Measurements from ENCODE around the gene PEX14.

PEX14 gene

GRCh38 chr1:10596780-10597179 lies 122.0 kb downstream of the PEX14 start:
- peaks cover 3% of the 10 kb centered on the region for H3K36me3 Mint-ChIP-seq (ENCODE audit: low read depth)
- H3K27me3 Mint-ChIP-seq (ENCODE audit: low read depth): no peaks in the 10 kb centered on the region
- peak overlapping the region in 2 of 3 experiments; percentile 39 to 62 for H3K27ac Mint-ChIP-seq
- peaks cover 80% of the 10 kb centered on the region for H3K4me1 Mint-ChIP-seq
- no peak overlapping the region for H3K4me3 Mint-ChIP-seq
- TF ChIP-seq CTCF (IDR thresholded peaks at IDR 0.05; ENCODE audit: unreplicated experiment in 3 of 3): no peak
- H3K9me3 Mint-ChIP-seq: no peaks in the 10 kb centered on the region

- no peak for TF ChIP-seq CTCF (IDR thresholded peaks at IDR 0.05; ENCODE audit: unreplicated experiment in 3 of 3)
- Mint-ChIP-seq H3K4me3 (peak overlapping the region in 1 of 3 experiments; percentile 5), H3K36me3 (ENCODE audit: low read depth) (peaks cover 3% of the 10 kb centered on the region), H3K9me3 (no peaks in the 10 kb centered on the region), H3K27me3 (ENCODE audit: low read depth) (no peaks in the 10 kb centered on the region), H3K27ac (peak overlapping the region; percentile 16 to 73 (median 42)), H3K4me1 (peaks cover 78% of the 10 kb centered on the region)
Measured at GRCh38 chr1:10597492-10598388, 123.0 kb downstream of the PEX14 start.

- Mint-ChIP-seq H3K4me3 (no peak overlapping the region), H3K9me3 (no peaks in the 10 kb centered on the region), H3K27me3 (ENCODE audit: low read depth) (no peaks in the 10 kb centered on the region), H3K36me3 (ENCODE audit: low read depth) (peaks cover 3% of the 10 kb centered on the region), H3K27ac (peak overlapping the region; percentile 16 to 73 (median 42)), H3K4me1 (peaks cover 72% of the 10 kb centered on the region)
- TF ChIP-seq CTCF (IDR thresholded peaks at IDR 0.05; ENCODE audit: unreplicated experiment in 3 of 3): no peak
Measured at GRCh38 chr1:10598389-10598702, 123.6 kb downstream of the PEX14 start.

- H3K4me1 Mint-ChIP-seq: peaks cover 65% of the 10 kb centered on the region
- H3K9me3 Mint-ChIP-seq: no peaks in the 10 kb centered on the region
- peaks cover 9% of the 10 kb centered on the region for H3K36me3 Mint-ChIP-seq (ENCODE audit: low read depth)
- H3K27me3 Mint-ChIP-seq (ENCODE audit: low read depth): no peaks in the 10 kb centered on the region
- TF ChIP-seq CTCF (IDR thresholded peaks at IDR 0.05; ENCODE audit: unreplicated experiment in 3 of 3): no peak
- H3K4me3 Mint-ChIP-seq: no peak overlapping the region
- peak overlapping the region; percentile 16 to 77 (median 64) for H3K27ac Mint-ChIP-seq
Measured at GRCh38 chr1:10599194-10599861, 124.6 kb downstream of the PEX14 start.

GRCh38 chr1:10601342-10602070 lies 126.8 kb downstream of the PEX14 start:
- peaks cover 47% of the 10 kb centered on the region for H3K4me1 Mint-ChIP-seq
- H3K36me3 Mint-ChIP-seq (ENCODE audit: low read depth): peaks cover 19% of the 10 kb centered on the region
- no peak overlapping the region for H3K4me3 Mint-ChIP-seq
- peak overlapping the region in 2 of 3 experiments; percentile 70 to 83 for H3K27ac Mint-ChIP-seq
- TF ChIP-seq CTCF (IDR thresholded peaks at IDR 0.05; ENCODE audit: unreplicated experiment in 3 of 3): no peak
- no peaks in the 10 kb centered on the region for H3K9me3 Mint-ChIP-seq
- H3K27me3 Mint-ChIP-seq (ENCODE audit: low read depth): no peaks in the 10 kb centered on the region
